ENCODE measurements around the gene STAG1. TPM values are rescaled to one million over a fixed set of nuclear protein-coding genes. Genes with fewer than 3 reads are reported as not detected.

The STAG1 gene
- total RNA-seq, 1 experiment from 2014 or later: 34.6 TPM

DNA sequence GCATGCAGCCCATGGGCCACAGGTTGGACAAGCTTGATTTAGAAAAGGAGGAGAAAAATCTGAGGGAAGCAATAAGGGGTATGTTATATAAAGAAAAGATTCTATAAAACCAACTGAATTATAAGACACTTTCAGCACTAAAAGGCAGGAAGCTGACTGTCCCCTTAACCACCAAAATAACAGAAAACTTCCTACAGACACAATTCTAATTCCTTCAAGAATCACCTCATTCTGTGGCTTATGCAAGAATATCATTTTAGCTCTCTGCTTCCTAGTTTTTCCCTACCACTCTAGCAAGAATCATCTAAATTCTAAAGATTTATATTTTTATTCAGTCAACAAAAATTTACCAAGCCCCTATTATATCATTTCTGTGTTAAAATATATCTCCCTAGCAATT is 6.3 kb downstream of the STAG1 start:
- Histone ChIP-seq H2AK5ac (ENCODE audit: insufficient read length, low read length) (no peak overlapping the region), H3K27ac (ENCODE audit: insufficient read length, low read depth, low read length) (no peak overlapping the region), H2BK120ac (ENCODE audit: low read depth, low read length, poor library complexity, severe bottlenecking) (no peak overlapping the region), H4K5ac (ENCODE audit: insufficient read length, low read depth, low read length) (no peak overlapping the region), H3K4me2 (ENCODE audit: insufficient read depth, insufficient read length, low read length) (no peak overlapping the region), H3K18ac (ENCODE audit: insufficient read length, low read depth, low read length) (no peak overlapping the region), H3K79me2 (ENCODE audit: insufficient read depth, low read length) (peaks cover 27% of the 10 kb centered on the region; the same call in 1 of the 2 replicates), H3K23ac (ENCODE audit: insufficient read length, low read depth, low read length) (no peak overlapping the region), H3K4ac (ENCODE audit: low read depth, low read length) (no peak overlapping the region), H3K4me1 (ENCODE audit: insufficient read depth, low read length) (peaks cover 5% of the 10 kb centered on the region; the same call in 1 of the 2 replicates), H4K8ac (replicated peaks; ENCODE audit: insufficient read length, low read depth, low read length) (no peak overlapping the region), H3K27me3 (ENCODE audit: insufficient read depth, low read length) (no peaks in the 10 kb centered on the region), H3K23me2 (ENCODE audit: insufficient read length, low read depth, low read length, poor library complexity, severe bottlenecking) (no peaks in the 10 kb centered on the region), H3K56ac (ENCODE audit: insufficient read length, low read depth, low read length) (no peak overlapping the region), H4K20me1 (ENCODE audit: control insufficient read depth, insufficient read depth, insufficient read length) (no peaks in the 10 kb centered on the region), H2BK20ac (ENCODE audit: low read depth, low read length, poor library complexity, severe bottlenecking) (no peak overlapping the region), H4K91ac (ENCODE audit: insufficient read length, low read depth, low read length) (no peak overlapping the region), H2AFZ (ENCODE audit: low read length) (no peak overlapping the region), H2BK12ac (ENCODE audit: insufficient read length, low read depth, low read length) (no peak overlapping the region), H3K9ac (ENCODE audit: extremely low read depth, insufficient read length, low read length) (no peak overlapping the region), H3K14ac (ENCODE audit: insufficient read depth, low read length) (no peak overlapping the region), H3K9me3 (ENCODE audit: control insufficient read depth, low read depth, low read length) (no peaks in the 10 kb centered on the region), H2BK5ac (ENCODE audit: insufficient read length, low read length) (no peak overlapping the region), H3T11ph (ENCODE audit: low read length) (no peak overlapping the region), H2BK15ac (ENCODE audit: low read depth, low read length) (no peak overlapping the region), H3K79me1 (ENCODE audit: insufficient read depth, low read depth, low read length, poor library complexity, severe bottlenecking) (no peaks in the 10 kb centered on the region)
- H3K4me3 Mint-ChIP-seq: no peak overlapping the region
- no peaks in the 10 kb centered on the region for H3K27me3 Mint-ChIP-seq (ENCODE audit: low read depth)
- H3K9me3 Mint-ChIP-seq: no peaks in the 10 kb centered on the region
- TF ChIP-seq, protein P1, sequence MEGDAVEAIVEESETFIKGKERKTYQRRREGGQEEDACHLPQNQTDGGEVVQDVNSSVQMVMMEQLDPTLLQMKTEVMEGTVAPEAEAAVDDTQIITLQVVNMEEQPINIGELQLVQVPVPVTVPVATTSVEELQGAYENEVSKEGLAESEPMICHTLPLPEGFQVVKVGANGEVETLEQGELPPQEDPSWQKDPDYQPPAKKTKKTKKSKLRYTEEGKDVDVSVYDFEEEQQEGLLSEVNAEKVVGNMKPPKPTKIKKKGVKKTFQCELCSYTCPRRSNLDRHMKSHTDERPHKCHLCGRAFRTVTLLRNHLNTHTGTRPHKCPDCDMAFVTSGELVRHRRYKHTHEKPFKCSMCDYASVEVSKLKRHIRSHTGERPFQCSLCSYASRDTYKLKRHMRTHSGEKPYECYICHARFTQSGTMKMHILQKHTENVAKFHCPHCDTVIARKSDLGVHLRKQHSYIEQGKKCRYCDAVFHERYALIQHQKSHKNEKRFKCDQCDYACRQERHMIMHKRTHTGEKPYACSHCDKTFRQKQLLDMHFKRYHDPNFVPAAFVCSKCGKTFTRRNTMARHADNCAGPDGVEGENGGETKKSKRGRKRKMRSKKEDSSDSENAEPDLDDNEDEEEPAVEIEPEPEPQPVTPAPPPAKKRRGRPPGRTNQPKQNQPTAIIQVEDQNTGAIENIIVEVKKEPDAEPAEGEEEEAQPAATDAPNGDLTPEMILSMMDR (conservative IDR thresholded peaks at IDR 0.05): no peak
- H3K36me3 Mint-ChIP-seq (ENCODE audit: insufficient read depth in 1 of 3, low read depth in 3 of 3): no peaks in the 10 kb centered on the region; a peak in 1 of 7 replicates
- DNase-seq: no peak
- peaks cover 34 to 35% of the 10 kb centered on the region in 2 experiments for H3K4me1 Mint-ChIP-seq
- H3K27ac Mint-ChIP-seq: no peak overlapping the region

Data from H9 (cell line).